Measurements from ENCODE around the gene CEACAM1. TPM values are rescaled to one million over a fixed set of nuclear protein-coding genes. Genes with fewer than 3 reads are reported as not detected.

CEACAM1 gene
- total and polyA plus RNA-seq, 2 of the 13 experiments (the other 11 are each of a cell fraction or from before 2014, with no cell fraction given), result 13.5 to 332 TPM

DNA sequence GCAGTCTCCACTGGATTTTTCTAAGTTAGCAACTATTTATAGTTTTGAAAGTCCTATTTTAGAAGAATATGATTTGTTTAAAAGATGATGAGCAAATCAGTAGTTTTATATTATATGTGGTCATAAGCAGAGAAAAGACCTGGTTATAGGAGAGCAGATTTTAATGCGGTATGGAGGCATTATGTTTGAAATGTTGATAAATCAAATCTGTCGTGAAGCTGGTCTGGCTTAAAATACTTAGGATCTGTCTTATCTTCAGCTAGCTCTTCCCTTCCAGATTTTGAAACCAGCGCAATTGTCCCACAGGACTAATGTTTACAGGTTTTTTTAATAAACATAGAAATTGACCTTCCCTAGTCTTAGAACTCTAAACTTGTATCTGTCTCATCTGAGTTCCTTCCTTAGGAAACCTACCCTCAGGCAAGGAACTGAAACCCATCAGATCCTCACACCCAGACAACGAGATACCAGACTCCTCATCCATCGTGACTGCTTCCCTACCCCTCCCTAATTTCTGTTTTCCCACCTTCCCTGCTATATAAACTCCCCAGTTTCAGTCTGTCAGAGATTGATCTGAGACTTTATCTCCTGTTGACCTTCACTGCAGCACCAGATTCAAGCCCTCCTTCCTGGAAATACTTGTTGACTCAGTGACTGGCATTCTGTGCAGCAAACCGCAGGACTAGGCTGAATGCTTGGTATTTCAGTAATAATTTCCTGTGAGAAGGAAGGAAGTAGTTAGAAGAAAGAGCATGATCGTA is 47.8 kb downstream of the CEACAM1 start (continued):
- TF ChIP-seq, protein P1, sequence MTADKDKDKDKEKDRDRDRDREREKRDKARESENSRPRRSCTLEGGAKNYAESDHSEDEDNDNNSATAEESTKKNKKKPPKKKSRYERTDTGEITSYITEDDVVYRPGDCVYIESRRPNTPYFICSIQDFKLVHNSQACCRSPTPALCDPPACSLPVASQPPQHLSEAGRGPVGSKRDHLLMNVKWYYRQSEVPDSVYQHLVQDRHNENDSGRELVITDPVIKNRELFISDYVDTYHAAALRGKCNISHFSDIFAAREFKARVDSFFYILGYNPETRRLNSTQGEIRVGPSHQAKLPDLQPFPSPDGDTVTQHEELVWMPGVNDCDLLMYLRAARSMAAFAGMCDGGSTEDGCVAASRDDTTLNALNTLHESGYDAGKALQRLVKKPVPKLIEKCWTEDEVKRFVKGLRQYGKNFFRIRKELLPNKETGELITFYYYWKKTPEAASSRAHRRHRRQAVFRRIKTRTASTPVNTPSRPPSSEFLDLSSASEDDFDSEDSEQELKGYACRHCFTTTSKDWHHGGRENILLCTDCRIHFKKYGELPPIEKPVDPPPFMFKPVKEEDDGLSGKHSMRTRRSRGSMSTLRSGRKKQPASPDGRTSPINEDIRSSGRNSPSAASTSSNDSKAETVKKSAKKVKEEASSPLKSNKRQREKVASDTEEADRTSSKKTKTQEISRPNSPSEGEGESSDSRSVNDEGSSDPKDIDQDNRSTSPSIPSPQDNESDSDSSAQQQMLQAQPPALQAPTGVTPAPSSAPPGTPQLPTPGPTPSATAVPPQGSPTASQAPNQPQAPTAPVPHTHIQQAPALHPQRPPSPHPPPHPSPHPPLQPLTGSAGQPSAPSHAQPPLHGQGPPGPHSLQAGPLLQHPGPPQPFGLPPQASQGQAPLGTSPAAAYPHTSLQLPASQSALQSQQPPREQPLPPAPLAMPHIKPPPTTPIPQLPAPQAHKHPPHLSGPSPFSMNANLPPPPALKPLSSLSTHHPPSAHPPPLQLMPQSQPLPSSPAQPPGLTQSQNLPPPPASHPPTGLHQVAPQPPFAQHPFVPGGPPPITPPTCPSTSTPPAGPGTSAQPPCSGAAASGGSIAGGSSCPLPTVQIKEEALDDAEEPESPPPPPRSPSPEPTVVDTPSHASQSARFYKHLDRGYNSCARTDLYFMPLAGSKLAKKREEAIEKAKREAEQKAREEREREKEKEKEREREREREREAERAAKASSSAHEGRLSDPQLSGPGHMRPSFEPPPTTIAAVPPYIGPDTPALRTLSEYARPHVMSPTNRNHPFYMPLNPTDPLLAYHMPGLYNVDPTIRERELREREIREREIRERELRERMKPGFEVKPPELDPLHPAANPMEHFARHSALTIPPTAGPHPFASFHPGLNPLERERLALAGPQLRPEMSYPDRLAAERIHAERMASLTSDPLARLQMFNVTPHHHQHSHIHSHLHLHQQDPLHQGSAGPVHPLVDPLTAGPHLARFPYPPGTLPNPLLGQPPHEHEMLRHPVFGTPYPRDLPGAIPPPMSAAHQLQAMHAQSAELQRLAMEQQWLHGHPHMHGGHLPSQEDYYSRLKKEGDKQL (CRISPR knock-in tag; IDR thresholded peaks at IDR 0.05; ENCODE audit: low read depth), result peak; percentile 63; the same call in 1 of the 2 replicates
- TF ChIP-seq DPF2 (CRISPR knock-in tag; IDR thresholded peaks at IDR 0.05; ENCODE audit: borderline replicate concordance, low read depth) (peak; percentile 77; the same call in 1 of the 2 replicates), RFX3 (CRISPR knock-in tag; IDR thresholded peaks at IDR 0.05) (no peak), KAT2B (IDR thresholded peaks at IDR 0.05; ENCODE audit: borderline replicate concordance, low read depth, low read length) (no peak), HNF4A (CRISPR knock-in tag; IDR thresholded peaks at IDR 0.05) (peak; percentile 68), SNAPC2 (CRISPR knock-in tag; IDR thresholded peaks at IDR 0.05) (0 out of 2 replicates have a peak, but pooled peaks have one; percentile 21), SALL1 (CRISPR knock-in tag; IDR thresholded peaks at IDR 0.05) (peak; percentile 33; the same call in 1 of the 2 replicates), REPIN1 (CRISPR knock-in tag; IDR thresholded peaks at IDR 0.05; ENCODE audit: borderline replicate concordance, low read depth) (no peak), GZF1 (CRISPR knock-in tag; IDR thresholded peaks at IDR 0.05) (no peak), MEIS2 (CRISPR knock-in tag; IDR thresholded peaks at IDR 0.05) (peak; percentile 82; the same call in 1 of the 2 replicates), MIXL1 (CRISPR knock-in tag; IDR thresholded peaks at IDR 0.05) (0 out of 2 replicates have a peak, but pooled peaks have one; percentile 53), ZNF747 (CRISPR knock-in tag; IDR thresholded peaks at IDR 0.05; ENCODE audit: borderline replicate concordance) (no peak), RXRB (CRISPR knock-in tag; IDR thresholded peaks at IDR 0.05; ENCODE audit: borderline replicate concordance) (peak; percentile 88), TCF7 (IDR thresholded peaks at IDR 0.05; ENCODE audit: low read depth) (peak; percentile 78), ZNF550 (CRISPR knock-in tag; IDR thresholded peaks at IDR 0.05; ENCODE audit: borderline replicate concordance) (no peak), KDM1A (CRISPR knock-in tag; IDR thresholded peaks at IDR 0.05) (0 out of 2 replicates have a peak, but pooled peaks have one; percentile 60), GABPA (IDR thresholded peaks at IDR 0.05; ENCODE audit: low read depth, low read length) (no peak), GABPA (CRISPR knock-in tag; IDR thresholded peaks at IDR 0.05; ENCODE audit: low read depth) (peak; percentile 61; the same call in 1 of the 2 replicates)
- TF ChIP-seq, protein P2, sequence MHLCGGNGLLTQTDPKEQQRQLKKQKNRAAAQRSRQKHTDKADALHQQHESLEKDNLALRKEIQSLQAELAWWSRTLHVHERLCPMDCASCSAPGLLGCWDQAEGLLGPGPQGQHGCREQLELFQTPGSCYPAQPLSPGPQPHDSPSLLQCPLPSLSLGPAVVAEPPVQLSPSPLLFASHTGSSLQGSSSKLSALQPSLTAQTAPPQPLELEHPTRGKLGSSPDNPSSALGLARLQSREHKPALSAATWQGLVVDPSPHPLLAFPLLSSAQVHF (CRISPR knock-in tag; IDR thresholded peaks at IDR 0.05), result no peak
- TF ChIP-seq, protein P3, sequence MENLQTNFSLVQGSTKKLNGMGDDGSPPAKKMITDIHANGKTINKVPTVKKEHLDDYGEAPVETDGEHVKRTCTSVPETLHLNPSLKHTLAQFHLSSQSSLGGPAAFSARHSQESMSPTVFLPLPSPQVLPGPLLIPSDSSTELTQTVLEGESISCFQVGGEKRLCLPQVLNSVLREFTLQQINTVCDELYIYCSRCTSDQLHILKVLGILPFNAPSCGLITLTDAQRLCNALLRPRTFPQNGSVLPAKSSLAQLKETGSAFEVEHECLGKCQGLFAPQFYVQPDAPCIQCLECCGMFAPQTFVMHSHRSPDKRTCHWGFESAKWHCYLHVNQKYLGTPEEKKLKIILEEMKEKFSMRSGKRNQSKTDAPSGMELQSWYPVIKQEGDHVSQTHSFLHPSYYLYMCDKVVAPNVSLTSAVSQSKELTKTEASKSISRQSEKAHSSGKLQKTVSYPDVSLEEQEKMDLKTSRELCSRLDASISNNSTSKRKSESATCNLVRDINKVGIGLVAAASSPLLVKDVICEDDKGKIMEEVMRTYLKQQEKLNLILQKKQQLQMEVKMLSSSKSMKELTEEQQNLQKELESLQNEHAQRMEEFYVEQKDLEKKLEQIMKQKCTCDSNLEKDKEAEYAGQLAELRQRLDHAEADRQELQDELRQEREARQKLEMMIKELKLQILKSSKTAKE (CRISPR knock-in tag; IDR thresholded peaks at IDR 0.05; ENCODE audit: borderline replicate concordance), result peak; percentile 81
- TF ChIP-seq, protein P4, sequence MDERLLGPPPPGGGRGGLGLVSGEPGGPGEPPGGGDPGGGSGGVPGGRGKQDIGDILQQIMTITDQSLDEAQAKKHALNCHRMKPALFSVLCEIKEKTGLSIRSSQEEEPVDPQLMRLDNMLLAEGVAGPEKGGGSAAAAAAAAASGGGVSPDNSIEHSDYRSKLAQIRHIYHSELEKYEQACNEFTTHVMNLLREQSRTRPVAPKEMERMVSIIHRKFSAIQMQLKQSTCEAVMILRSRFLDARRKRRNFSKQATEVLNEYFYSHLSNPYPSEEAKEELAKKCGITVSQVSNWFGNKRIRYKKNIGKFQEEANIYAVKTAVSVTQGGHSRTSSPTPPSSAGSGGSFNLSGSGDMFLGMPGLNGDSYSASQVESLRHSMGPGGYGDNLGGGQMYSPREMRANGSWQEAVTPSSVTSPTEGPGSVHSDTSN (CRISPR knock-in tag; IDR thresholded peaks at IDR 0.05), result peak; percentile 75

All from HepG2 (cell line).